ENCODE measurements around the gene KCNE1.
A peak's percentile ranks its signal among the peaks of the same experiment; 100 is the strongest.
"Not testable (repeated sequence)": the region's sequence is repeated elsewhere in the genome, so short reads cannot be mapped to it uniquely, and the experiment has no call there.

The KCNE1 gene

DNA sequence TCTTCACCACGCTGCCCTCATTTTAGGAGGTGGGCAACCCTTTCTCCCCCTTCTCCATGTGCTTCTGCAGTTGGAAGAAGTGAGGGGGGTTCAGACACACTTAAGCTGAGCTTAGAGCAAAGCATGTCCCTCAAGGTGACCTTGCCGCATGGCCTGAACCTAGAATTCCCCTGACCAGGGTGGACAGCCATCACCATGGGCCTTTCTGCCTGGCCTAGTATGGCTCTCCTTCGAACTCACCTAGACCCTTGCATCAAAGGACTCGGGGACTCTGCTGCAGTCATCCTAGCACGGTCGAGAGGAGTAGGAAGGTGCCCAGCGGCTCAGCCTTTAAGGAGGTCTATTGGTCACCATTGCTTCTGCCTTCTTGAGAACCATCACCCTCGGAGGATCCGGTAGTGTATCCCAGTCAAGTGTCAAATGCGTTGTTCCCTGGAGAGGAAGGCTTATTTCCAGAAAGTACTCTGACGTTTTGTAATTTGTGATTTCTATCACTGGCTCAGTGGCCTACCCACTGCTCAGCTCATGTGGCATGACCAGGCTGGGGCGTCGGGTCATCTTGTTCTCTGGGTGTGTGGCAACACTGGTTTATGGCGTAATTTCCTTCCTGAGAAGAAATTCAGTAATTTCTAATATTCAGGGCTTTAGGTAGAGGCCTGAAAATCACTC is at the start of gene KCNE1:
KCNE1 (minus strand) TSS at position 424 of the 669 bp plus-strand sequence. CDS start 62,576 bp downstream, outside the sequence.
- H3K4me3 ChIP-seq (ENCODE audit: low read length): no peak within 1 kb of the TSS
- DNase-seq (ENCODE audit: low read depth): peak; percentile 67
- TF ChIP-seq, protein P1, sequence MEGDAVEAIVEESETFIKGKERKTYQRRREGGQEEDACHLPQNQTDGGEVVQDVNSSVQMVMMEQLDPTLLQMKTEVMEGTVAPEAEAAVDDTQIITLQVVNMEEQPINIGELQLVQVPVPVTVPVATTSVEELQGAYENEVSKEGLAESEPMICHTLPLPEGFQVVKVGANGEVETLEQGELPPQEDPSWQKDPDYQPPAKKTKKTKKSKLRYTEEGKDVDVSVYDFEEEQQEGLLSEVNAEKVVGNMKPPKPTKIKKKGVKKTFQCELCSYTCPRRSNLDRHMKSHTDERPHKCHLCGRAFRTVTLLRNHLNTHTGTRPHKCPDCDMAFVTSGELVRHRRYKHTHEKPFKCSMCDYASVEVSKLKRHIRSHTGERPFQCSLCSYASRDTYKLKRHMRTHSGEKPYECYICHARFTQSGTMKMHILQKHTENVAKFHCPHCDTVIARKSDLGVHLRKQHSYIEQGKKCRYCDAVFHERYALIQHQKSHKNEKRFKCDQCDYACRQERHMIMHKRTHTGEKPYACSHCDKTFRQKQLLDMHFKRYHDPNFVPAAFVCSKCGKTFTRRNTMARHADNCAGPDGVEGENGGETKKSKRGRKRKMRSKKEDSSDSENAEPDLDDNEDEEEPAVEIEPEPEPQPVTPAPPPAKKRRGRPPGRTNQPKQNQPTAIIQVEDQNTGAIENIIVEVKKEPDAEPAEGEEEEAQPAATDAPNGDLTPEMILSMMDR (IDR thresholded peaks at IDR 0.05; ENCODE audit: insufficient read depth, low read depth, low read length, missing control alignments): no peak

DNA sequence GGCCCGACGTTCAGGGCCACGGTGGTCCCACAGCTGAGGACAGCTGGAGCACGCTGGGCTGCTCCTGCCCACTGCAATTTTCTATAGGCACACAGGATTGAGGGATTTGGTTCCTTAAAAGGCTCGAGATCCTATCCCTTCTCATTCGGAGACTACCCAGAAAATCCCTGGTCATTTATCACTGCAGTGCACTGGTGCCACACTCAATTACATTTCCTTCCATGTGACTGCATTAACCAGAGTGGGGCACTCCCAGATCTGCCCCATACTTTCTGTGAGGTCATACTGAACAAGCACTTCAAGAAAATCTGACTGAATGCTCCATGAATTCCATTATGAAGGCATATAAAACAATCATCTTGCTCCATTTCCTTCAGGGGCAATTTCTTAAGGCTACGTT is 49.8 kb upstream of the KCNE1 start:
- no peak for DNase-seq (ENCODE audit: low read depth)
- TF ChIP-seq, protein P1 (IDR thresholded peaks at IDR 0.05; ENCODE audit: insufficient read depth, low read depth, low read length, missing control alignments): no peak
- no peak overlapping the region for H3K4me3 ChIP-seq (ENCODE audit: low read length)

DNA sequence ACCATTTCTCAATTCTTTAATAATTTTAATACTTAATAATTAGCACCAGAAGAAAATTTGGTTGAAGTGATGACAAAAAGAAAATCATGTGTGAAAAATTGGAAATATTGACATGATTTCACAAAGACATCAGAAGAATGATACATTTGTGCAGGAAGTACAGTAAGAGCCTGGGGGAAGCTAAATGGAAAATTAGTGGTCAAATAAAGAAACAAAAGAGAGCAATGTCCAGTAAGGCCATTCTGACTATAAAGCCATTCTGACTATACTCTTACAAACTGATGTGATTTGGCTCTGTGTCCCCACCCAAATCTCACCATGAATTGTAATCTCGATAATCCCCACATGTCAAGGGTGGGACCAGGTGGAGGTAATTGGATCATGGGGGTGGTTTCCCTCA is 48.6 kb upstream of the KCNE1 start:
- no peak for DNase-seq (ENCODE audit: low read depth)
- TF ChIP-seq, protein P1 (IDR thresholded peaks at IDR 0.05; ENCODE audit: insufficient read depth, low read depth, low read length, missing control alignments): no peak
- H3K4me3 ChIP-seq (ENCODE audit: low read length): no peak overlapping the region

DNA sequence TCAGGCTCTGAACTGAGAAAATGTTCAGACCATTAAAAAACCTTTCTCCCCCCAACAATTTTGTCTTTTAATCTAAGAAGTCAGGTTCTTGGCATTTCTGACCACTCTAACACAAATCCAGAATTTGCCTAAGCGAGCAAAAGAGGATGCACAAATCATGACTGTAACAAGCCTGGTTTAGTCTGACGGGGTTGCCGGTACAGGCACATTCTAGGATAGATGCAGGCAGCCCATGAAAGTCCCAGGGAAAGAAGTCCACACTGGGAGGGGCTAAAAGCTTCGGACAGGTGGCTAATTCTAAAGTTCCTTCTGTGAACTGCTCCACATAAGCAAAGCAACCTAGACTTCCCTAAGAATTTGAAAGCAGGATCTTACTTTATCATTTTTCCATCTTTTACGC is 48.0 kb upstream of the KCNE1 start:
- H3K4me3 ChIP-seq (ENCODE audit: low read length): no peak overlapping the region
- no peak for DNase-seq (ENCODE audit: low read depth)
- TF ChIP-seq, protein P1 (IDR thresholded peaks at IDR 0.05; ENCODE audit: insufficient read depth, low read depth, low read length, missing control alignments): no peak

DNA sequence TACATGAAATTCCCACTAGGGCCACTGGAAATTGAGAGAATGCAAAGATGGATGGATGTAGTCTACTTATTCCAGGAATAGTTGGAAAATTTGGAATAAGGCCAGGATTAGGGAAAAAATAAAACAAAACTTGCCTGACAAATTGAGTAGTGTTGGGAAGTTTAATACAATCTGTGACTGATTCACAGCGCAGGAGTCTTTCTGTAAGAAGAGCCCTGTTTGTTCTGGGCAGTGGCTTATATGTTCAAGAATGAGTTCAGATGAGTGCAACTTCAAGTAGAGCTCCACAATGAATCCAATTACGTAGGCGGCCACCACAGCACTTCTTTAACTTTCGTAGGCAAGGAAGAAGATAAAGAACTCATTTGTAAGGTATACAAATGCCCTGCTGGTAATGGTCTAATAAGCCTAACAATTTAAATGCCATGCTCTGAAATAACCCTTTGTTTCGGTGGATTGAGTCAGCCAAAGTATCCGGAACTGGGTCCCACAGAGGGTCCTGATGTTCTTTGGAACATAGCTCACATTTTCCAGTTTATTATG is 47.1 kb upstream of the KCNE1 start:
- DNase-seq (ENCODE audit: low read depth): peak; percentile 24
- TF ChIP-seq, protein P1 (IDR thresholded peaks at IDR 0.05; ENCODE audit: insufficient read depth, low read depth, low read length, missing control alignments): no peak
- no peak overlapping the region for H3K4me3 ChIP-seq (ENCODE audit: low read length)

DNA sequence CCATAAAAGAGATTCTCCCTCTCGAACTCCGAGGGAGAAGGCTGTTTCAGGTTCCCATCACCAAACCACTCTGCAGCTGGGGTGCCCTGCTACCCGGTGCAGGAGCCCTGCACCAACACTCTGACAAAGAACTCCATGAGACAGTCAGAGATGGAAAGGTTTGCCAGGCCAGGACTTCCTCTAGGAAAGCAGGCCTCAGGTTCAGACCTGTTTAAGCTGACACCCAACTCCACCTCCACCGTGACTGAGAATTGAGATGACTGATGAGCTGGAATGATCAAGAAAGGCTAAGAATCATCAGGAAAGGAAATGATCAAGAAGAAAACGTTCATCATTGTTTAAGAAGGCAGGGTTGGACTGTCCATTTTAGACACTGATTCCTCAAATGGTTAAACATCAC is 46.2 kb upstream of the KCNE1 start:
- TF ChIP-seq, protein P1 (IDR thresholded peaks at IDR 0.05; ENCODE audit: insufficient read depth, low read depth, low read length, missing control alignments): no peak
- peak; percentile 96 for DNase-seq (ENCODE audit: low read depth)
- H3K4me3 ChIP-seq (ENCODE audit: low read length): no peak overlapping the region

DNA sequence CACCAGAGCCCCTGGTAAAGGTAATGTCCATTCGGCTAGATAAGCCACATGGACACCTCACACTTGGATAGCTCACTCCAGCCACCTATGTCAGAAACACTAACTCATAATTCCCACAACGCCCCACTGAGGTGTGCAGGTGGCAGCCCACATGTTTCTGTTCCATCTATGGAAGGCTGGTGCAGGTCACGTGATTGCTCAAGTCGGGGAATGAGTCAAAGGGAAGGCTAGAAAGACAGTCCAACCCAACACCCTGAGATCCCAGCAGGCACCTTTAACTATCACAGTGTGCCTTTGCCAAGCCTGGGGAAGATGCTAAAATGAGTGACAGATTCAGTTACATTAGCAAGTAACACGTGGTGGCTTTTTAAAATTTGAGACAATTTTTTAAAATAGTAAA is 45.3 kb upstream of the KCNE1 start:
- TF ChIP-seq, protein P1 (IDR thresholded peaks at IDR 0.05; ENCODE audit: insufficient read depth, low read depth, low read length, missing control alignments): no peak
- no peak overlapping the region for H3K4me3 ChIP-seq (ENCODE audit: low read length)
- DNase-seq (ENCODE audit: low read depth): no peak

DNA sequence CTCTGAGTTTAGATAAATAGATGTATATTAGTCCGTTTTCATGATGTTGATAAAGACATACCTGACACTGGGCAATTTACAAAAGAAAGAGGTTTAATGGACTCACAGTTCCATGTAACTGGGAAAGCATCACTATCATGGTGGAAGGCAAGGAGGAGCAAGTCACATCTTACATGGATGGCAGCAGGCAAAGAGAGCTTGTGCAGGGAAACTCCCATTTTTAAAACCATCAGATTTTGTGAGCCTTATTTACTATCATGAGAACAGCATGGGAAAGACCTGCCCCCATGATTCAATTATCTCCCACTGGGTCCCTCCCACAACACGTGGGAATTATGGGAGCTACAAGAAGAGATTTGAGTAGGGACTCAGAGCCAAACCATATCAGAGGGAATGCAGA is 42.7 kb upstream of the KCNE1 start:
- not testable (repeated sequence) for H3K4me3 ChIP-seq (ENCODE audit: low read length); DNase-seq (ENCODE audit: low read depth)
